ENCODE data around the gene CPPED1.
"Not testable (repeated sequence)": the region's sequence is repeated elsewhere in the genome, so short reads cannot be mapped to it uniquely, and the experiment has no call there.

CPPED1 gene

DNA sequence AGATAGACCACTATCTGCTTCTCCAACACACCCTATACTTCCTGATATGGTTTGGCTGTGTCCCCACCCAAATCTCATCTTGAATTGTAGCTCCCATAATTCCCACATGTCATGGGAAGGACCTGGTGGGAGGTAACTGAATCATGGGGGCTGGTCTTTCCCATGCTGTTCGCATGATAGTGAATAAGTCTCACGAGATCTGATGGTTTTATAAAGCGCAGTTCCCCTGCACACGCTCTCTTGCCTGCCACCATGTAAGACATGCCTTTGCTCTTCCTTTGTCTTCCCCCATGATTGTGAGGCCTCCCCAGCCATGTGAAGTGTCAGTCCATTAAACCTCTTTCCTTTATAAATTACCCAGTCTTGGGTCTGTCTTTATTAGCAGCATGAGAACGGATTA lies 11.2 kb downstream of the CPPED1 start:
- H3K36me3 ChIP-seq (ENCODE audit: control insufficient read depth, insufficient read depth, low read length); H3K27ac ChIP-seq (ENCODE audit: low read length); H3K27me3 ChIP-seq (ENCODE audit: control insufficient read depth, insufficient read depth, low read length); H3K4me3 ChIP-seq (ENCODE audit: low read length); H3K9me3 ChIP-seq (ENCODE audit: control insufficient read depth, insufficient read depth, low read length); H3K4me1 ChIP-seq (ENCODE audit: control insufficient read depth, insufficient read depth, low read length); DNase-seq (ENCODE audit: low read depth, low spot score): not testable (repeated sequence)
- no CpG with 5 or more reads among the region's 5 CpGs for WGBS (ENCODE audit: insufficient coverage, insufficient read length)

- no peaks in the 10 kb centered on the region for H3K27me3 ChIP-seq (ENCODE audit: control insufficient read depth, insufficient read depth, low read length)
- no peak overlapping the region for H3K27ac ChIP-seq (ENCODE audit: low read length)
- no peaks in the 10 kb centered on the region for H3K9me3 ChIP-seq (ENCODE audit: control insufficient read depth, insufficient read depth, low read length)
- H3K4me1 ChIP-seq (ENCODE audit: control insufficient read depth, insufficient read depth, low read length): 0 out of 2 replicates have a peak, but pooled peaks cover 6% of the 10 kb centered on the region
- no peak for DNase-seq (ENCODE audit: low read depth, low spot score)
- H3K4me3 ChIP-seq (ENCODE audit: low read length): no peak overlapping the region
- no peaks in the 10 kb centered on the region for H3K36me3 ChIP-seq (ENCODE audit: control insufficient read depth, insufficient read depth, low read length)
- WGBS (ENCODE audit: insufficient coverage, insufficient read length): no CpG with 5 or more reads among the region's 2 CpGs
These were observed 12.3 kb downstream of the CPPED1 start for GRCh38 chr16:12791340-12791739.

DNA sequence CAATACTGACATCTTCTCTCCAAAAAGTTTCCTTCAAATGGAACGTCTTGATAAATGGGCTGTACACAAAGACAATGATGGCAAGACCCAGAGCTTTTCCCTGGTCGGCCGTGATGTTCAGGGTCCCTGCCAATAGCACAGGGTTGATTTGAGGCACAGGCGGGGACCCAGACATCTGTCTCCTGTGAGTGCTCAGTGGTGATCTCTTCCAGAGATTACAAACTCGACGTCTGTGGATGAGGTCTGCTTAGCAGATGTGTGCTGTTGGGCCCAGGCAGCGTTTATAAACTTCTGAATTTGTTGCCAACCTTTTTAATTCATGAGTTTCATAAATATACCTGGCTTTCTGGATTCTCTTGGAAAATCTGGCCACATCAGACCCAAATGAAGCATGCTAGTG lies 14.9 kb downstream of the CPPED1 start:
- no peaks in the 10 kb centered on the region for H3K27me3 ChIP-seq (ENCODE audit: control insufficient read depth, insufficient read depth, low read length)
- no peak for DNase-seq (ENCODE audit: low read depth, low spot score)
- 0 out of 2 replicates have a peak, but pooled peaks cover 3% of the 10 kb centered on the region for H3K4me1 ChIP-seq (ENCODE audit: control insufficient read depth, insufficient read depth, low read length)
- WGBS (ENCODE audit: insufficient coverage, insufficient read length): no CpG with 5 or more reads among the region's 7 CpGs
- no peaks in the 10 kb centered on the region for H3K9me3 ChIP-seq (ENCODE audit: control insufficient read depth, insufficient read depth, low read length)
- H3K4me3 ChIP-seq (ENCODE audit: low read length): no peak overlapping the region
- no peaks in the 10 kb centered on the region for H3K36me3 ChIP-seq (ENCODE audit: control insufficient read depth, insufficient read depth, low read length)
- no peak overlapping the region for H3K27ac ChIP-seq (ENCODE audit: low read length)

DNA sequence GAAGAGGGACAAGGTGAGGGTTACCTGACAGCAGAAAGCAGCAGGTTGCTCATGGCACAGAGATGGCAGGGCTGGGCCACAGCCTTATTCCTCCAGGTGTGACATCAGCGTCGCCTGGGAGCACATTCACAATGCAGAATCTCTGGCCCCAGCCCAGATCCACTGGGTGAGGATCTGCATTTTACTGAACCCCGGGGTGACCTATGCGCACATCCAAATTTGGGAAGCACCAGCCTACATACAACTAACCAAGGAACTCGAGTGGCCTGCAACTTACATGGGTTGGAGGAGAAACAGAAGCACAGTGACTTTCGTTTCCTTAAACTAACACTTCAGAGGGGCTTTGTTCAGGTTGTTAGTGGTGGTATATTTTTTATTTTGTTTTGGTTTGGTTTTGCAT lies 17.6 kb downstream of the CPPED1 start:
- WGBS (ENCODE audit: insufficient coverage, insufficient read length): no CpG with 5 or more reads among the region's 6 CpGs
- Histone ChIP-seq H3K9me3 (ENCODE audit: control insufficient read depth, insufficient read depth, low read length) (no peaks in the 10 kb centered on the region), H3K4me3 (ENCODE audit: low read length) (no peak overlapping the region), H3K36me3 (ENCODE audit: control insufficient read depth, insufficient read depth, low read length) (no peaks in the 10 kb centered on the region), H3K4me1 (ENCODE audit: control insufficient read depth, insufficient read depth, low read length) (no peaks in the 10 kb centered on the region), H3K27ac (ENCODE audit: low read length) (no peak overlapping the region), H3K27me3 (ENCODE audit: control insufficient read depth, insufficient read depth, low read length) (no peaks in the 10 kb centered on the region)
- DNase-seq (ENCODE audit: low read depth, low spot score): no peak

DNA sequence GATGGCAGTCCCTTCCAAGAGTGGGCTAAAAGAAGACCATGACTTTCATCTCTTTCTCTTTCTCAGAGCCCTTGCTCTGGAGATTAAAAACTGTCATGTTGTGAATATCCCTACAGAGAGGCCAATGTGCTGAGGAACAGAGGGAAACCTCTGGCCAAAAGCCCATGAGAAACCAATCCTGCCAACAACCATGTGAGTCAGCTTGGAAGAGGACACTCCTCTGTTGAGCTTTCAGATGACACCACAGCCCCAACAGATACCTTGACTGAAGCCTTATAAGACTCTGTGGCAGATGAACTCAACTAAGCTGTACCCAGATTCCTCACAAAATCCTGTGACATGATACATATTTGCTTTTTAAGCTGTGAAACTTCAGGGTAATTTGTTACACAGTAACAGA lies 19.6 kb downstream of the CPPED1 start:
- DNase-seq (ENCODE audit: low read depth, low spot score): no peak
- no peak overlapping the region for H3K4me3 ChIP-seq (ENCODE audit: low read length)
- H3K27ac ChIP-seq (ENCODE audit: low read length): no peak overlapping the region
- H3K4me1 ChIP-seq (ENCODE audit: control insufficient read depth, insufficient read depth, low read length): no peaks in the 10 kb centered on the region
- H3K36me3 ChIP-seq (ENCODE audit: control insufficient read depth, insufficient read depth, low read length): 0 out of 2 replicates have a peak, but pooled peaks cover 2% of the 10 kb centered on the region
- H3K9me3 ChIP-seq (ENCODE audit: control insufficient read depth, insufficient read depth, low read length): no peaks in the 10 kb centered on the region
- no peaks in the 10 kb centered on the region for H3K27me3 ChIP-seq (ENCODE audit: control insufficient read depth, insufficient read depth, low read length)

DNA sequence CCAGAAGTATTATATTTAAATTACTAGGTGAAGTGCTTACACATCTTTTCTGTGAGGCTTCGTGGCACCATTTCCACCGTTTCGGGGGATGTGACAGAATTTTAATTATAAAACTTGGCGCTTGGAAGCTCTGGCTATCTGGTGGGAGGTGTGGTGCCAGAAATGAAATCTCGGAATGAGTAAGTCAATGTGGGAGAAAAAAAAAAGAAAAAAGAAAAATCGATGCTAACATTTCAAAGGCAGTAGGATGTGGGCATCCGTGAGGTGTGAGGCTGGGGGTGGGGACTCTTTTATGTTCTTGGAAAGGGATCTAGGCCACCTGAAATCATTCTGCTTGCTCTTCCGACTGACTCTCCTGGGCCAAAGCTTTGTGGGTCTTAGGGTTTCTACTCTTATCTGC lies 21.9 kb downstream of the CPPED1 start:
- no CpG with 5 or more reads among the region's 8 CpGs for WGBS (ENCODE audit: insufficient coverage, insufficient read length)
- no peak for DNase-seq (ENCODE audit: low read depth, low spot score)
- H3K36me3 ChIP-seq (ENCODE audit: control insufficient read depth, insufficient read depth, low read length): 0 out of 2 replicates have a peak, but pooled peaks cover 2% of the 10 kb centered on the region
- H3K9me3 ChIP-seq (ENCODE audit: control insufficient read depth, insufficient read depth, low read length): no peaks in the 10 kb centered on the region
- no peak overlapping the region for H3K4me3 ChIP-seq (ENCODE audit: low read length)
- no peak overlapping the region for H3K27ac ChIP-seq (ENCODE audit: low read length)
- H3K4me1 ChIP-seq (ENCODE audit: control insufficient read depth, insufficient read depth, low read length): no peaks in the 10 kb centered on the region
- no peaks in the 10 kb centered on the region for H3K27me3 ChIP-seq (ENCODE audit: control insufficient read depth, insufficient read depth, low read length)

- no peaks in the 10 kb centered on the region for H3K27me3 ChIP-seq (ENCODE audit: control insufficient read depth, insufficient read depth, low read length)
- DNase-seq (ENCODE audit: low read depth, low spot score): no peak
- H3K27ac ChIP-seq (ENCODE audit: low read length): no peak overlapping the region
- no CpG with 5 or more reads among the region's 2 CpGs for WGBS (ENCODE audit: insufficient coverage, insufficient read length)
- no peaks in the 10 kb centered on the region for H3K4me1 ChIP-seq (ENCODE audit: control insufficient read depth, insufficient read depth, low read length)
- H3K36me3 ChIP-seq (ENCODE audit: control insufficient read depth, insufficient read depth, low read length): 0 out of 2 replicates have a peak, but pooled peaks cover 2% of the 10 kb centered on the region
- H3K9me3 ChIP-seq (ENCODE audit: control insufficient read depth, insufficient read depth, low read length): no peaks in the 10 kb centered on the region
- no peak overlapping the region for H3K4me3 ChIP-seq (ENCODE audit: low read length)
These were observed 23.2 kb downstream of the CPPED1 start for GRCh38 chr16:12780467-12780866.

- Histone ChIP-seq H3K9me3 (ENCODE audit: control insufficient read depth, insufficient read depth, low read length) (no peaks in the 10 kb centered on the region), H3K4me1 (ENCODE audit: control insufficient read depth, insufficient read depth, low read length) (no peaks in the 10 kb centered on the region), H3K27me3 (ENCODE audit: control insufficient read depth, insufficient read depth, low read length) (no peaks in the 10 kb centered on the region), H3K4me3 (ENCODE audit: low read length) (no peak overlapping the region), H3K27ac (ENCODE audit: low read length) (no peak overlapping the region), H3K36me3 (ENCODE audit: control insufficient read depth, insufficient read depth, low read length) (0 out of 2 replicates have a peak, but pooled peaks cover 2% of the 10 kb centered on the region)
- WGBS (ENCODE audit: insufficient coverage, insufficient read length): no CpG with 5 or more reads among the region's 2 CpGs
- no peak for DNase-seq (ENCODE audit: low read depth, low spot score)
These were observed 25.0 kb downstream of the CPPED1 start for GRCh38 chr16:12778726-12779125.

DNA sequence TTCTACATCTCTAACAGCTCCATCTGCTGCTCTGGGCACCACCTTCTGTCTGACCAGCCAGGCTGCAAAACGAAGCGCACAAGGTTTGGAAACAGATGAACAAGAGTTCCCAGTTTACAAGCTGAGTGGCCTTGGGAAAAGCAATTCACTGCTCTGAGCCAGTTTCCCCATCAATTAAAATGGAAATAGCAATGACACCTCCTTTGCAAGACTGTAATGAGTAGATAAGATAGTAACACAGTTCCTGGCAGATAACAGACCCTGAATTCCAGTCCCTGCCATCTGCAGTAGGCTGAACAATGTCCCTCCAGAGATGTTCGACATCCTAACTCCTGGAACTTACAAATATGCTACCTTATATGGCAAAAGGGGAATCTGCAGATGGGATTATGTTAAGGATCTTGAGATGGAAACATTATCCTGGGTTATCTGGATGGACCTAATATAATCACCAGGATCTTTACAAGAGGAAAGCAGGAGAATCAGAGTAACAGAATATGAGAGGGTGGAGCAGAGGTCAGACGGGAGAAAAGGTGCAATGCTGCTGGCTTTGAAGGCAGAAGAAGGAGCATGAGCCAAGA lies 27.9 kb downstream of the CPPED1 start:
- Histone ChIP-seq H3K36me3 (ENCODE audit: control insufficient read depth, insufficient read depth, low read length) (0 out of 2 replicates have a peak, but pooled peaks cover 2% of the 10 kb centered on the region), H3K9me3 (ENCODE audit: control insufficient read depth, insufficient read depth, low read length) (no peaks in the 10 kb centered on the region), H3K27ac (ENCODE audit: low read length) (no peak overlapping the region), H3K4me1 (ENCODE audit: control insufficient read depth, insufficient read depth, low read length) (no peaks in the 10 kb centered on the region), H3K27me3 (ENCODE audit: control insufficient read depth, insufficient read depth, low read length) (no peaks in the 10 kb centered on the region), H3K4me3 (ENCODE audit: low read length) (no peak overlapping the region)
- no CpG with 5 or more reads among the region's 4 CpGs for WGBS (ENCODE audit: insufficient coverage, insufficient read length)
- DNase-seq (ENCODE audit: low read depth, low spot score): no peak

- Histone ChIP-seq H3K4me3 (ENCODE audit: low read length) (no peak overlapping the region), H3K4me1 (ENCODE audit: control insufficient read depth, insufficient read depth, low read length) (no peaks in the 10 kb centered on the region), H3K27ac (ENCODE audit: low read length) (no peak overlapping the region), H3K36me3 (ENCODE audit: control insufficient read depth, insufficient read depth, low read length) (no peaks in the 10 kb centered on the region), H3K27me3 (ENCODE audit: control insufficient read depth, insufficient read depth, low read length) (no peaks in the 10 kb centered on the region), H3K9me3 (ENCODE audit: control insufficient read depth, insufficient read depth, low read length) (no peaks in the 10 kb centered on the region)
- WGBS (ENCODE audit: insufficient coverage, insufficient read length): no CpG with 5 or more reads among the region's 8 CpGs
- no peak for DNase-seq (ENCODE audit: low read depth, low spot score)
These were observed 30.5 kb downstream of the CPPED1 start for GRCh38 chr16:12773221-12773620.

- Histone ChIP-seq H3K4me3 (ENCODE audit: low read length) (no peak overlapping the region), H3K27me3 (ENCODE audit: control insufficient read depth, insufficient read depth, low read length) (no peaks in the 10 kb centered on the region), H3K4me1 (ENCODE audit: control insufficient read depth, insufficient read depth, low read length) (no peaks in the 10 kb centered on the region), H3K9me3 (ENCODE audit: control insufficient read depth, insufficient read depth, low read length) (no peaks in the 10 kb centered on the region), H3K36me3 (ENCODE audit: control insufficient read depth, insufficient read depth, low read length) (no peaks in the 10 kb centered on the region), H3K27ac (ENCODE audit: low read length) (no peak overlapping the region)
- no CpG with 5 or more reads among the region's 5 CpGs for WGBS (ENCODE audit: insufficient coverage, insufficient read length)
- no peak for DNase-seq (ENCODE audit: low read depth, low spot score)
These were observed 32.3 kb downstream of the CPPED1 start for GRCh38 chr16:12771341-12771798.

Measured in iPS DF 6.9 (cell line).